Measurements from ENCODE around the gene BLVRA.
"Not testable (repeated sequence)": the region's sequence is repeated elsewhere in the genome, so short reads cannot be mapped to it uniquely, and the experiment has no call there.

Gene BLVRA

GRCh38 chr7:43729214-43729923, 29.1 kb upstream of the BLVRA start, which contains the start of gene COA1:
TSS of gene COA1 (minus strand) at chr7:43729523. CDS start at chr7:43648614, 80,909 bp downstream.
- Histone ChIP-seq H3K9ac (peak within 1 kb of the TSS; percentile 23), H3K27me3 (ENCODE audit: control insufficient read depth, insufficient read depth, low read length) (no peaks in the 10 kb centered on the region), H3K27ac (peak within 1 kb of the TSS; percentile 71), H3K79me2 (peaks cover 4% of the 10 kb centered on the region), H3K4me1 (no peaks in the 10 kb centered on the region), H3K36me3 (ENCODE audit: control insufficient read depth, insufficient read depth, low read length) (no peaks in the 10 kb centered on the region), H2AFZ (peak within 1 kb of the TSS; percentile 96), H3K4me3 (ENCODE audit: low read depth, low read length) (peak within 1 kb of the TSS; percentile 80), H3K9me3 (ENCODE audit: control insufficient read depth, low read length) (no peaks in the 10 kb centered on the region), H3K4me2 (ENCODE audit: low read length) (peak within 1 kb of the TSS; percentile 84)
- TF ChIP-seq CTCF (IDR thresholded peaks at IDR 0.05), result peak; percentile 23

GRCh38 chr7:43729924-43730248, 28.6 kb upstream of the BLVRA start:
- H3K79me2 ChIP-seq, result peaks cover 4% of the 10 kb centered on the region

GRCh38 chr7:43731494-43731893, 27.0 kb upstream of the BLVRA start:
- H3K9ac ChIP-seq; H3K4me2 ChIP-seq (ENCODE audit: low read length); H2AFZ ChIP-seq; H3K36me3 ChIP-seq (ENCODE audit: control insufficient read depth, insufficient read depth, low read length); H3K27ac ChIP-seq; H3K27me3 ChIP-seq (ENCODE audit: control insufficient read depth, insufficient read depth, low read length); H3K79me2 ChIP-seq; H3K4me1 ChIP-seq; H3K9me3 ChIP-seq (ENCODE audit: control insufficient read depth, low read length); H3K4me3 ChIP-seq (ENCODE audit: low read depth, low read length): not testable (repeated sequence)

More at GRCh38 chr7:43729924-43730248, 28.6 kb upstream of the BLVRA start:
- no peaks in the 10 kb centered on the region for H3K27me3 ChIP-seq (ENCODE audit: control insufficient read depth, insufficient read depth, low read length)
- no peaks in the 10 kb centered on the region for H3K36me3 ChIP-seq (ENCODE audit: control insufficient read depth, insufficient read depth, low read length)
- peak overlapping the region; percentile 84 for H3K4me2 ChIP-seq (ENCODE audit: low read length)
- peak overlapping the region; percentile 80 for H3K4me3 ChIP-seq (ENCODE audit: low read depth, low read length)
- no peaks in the 10 kb centered on the region for H3K9me3 ChIP-seq (ENCODE audit: control insufficient read depth, low read length)
- peak overlapping the region; percentile 14 for H3K9ac ChIP-seq
- TF ChIP-seq CTCF (IDR thresholded peaks at IDR 0.05), result no peak
- peak overlapping the region; percentile 96 for H2AFZ ChIP-seq
- peak overlapping the region; percentile 71 for H3K27ac ChIP-seq
- no peaks in the 10 kb centered on the region for H3K4me1 ChIP-seq

GRCh38 chr7:43734575-43735332, 23.7 kb upstream of the BLVRA start:
- H3K4me3 ChIP-seq (ENCODE audit: low read depth, low read length); H3K9me3 ChIP-seq (ENCODE audit: control insufficient read depth, low read length); H3K4me2 ChIP-seq (ENCODE audit: low read length); H3K9ac ChIP-seq; H3K27ac ChIP-seq; H3K4me1 ChIP-seq; H3K36me3 ChIP-seq (ENCODE audit: control insufficient read depth, insufficient read depth, low read length); H3K79me2 ChIP-seq; H2AFZ ChIP-seq; H3K27me3 ChIP-seq (ENCODE audit: control insufficient read depth, insufficient read depth, low read length): not testable (repeated sequence)

- TF ChIP-seq CTCF (IDR thresholded peaks at IDR 0.05), result no peak
- Histone ChIP-seq H3K79me2 (no peaks in the 10 kb centered on the region), H3K27ac (no peak overlapping the region), H2AFZ (no peak overlapping the region), H3K4me2 (ENCODE audit: low read length) (no peak overlapping the region), H3K27me3 (ENCODE audit: control insufficient read depth, insufficient read depth, low read length) (no peaks in the 10 kb centered on the region), H3K9me3 (ENCODE audit: control insufficient read depth, low read length) (no peaks in the 10 kb centered on the region), H3K9ac (no peak overlapping the region), H3K4me1 (no peaks in the 10 kb centered on the region), H3K4me3 (ENCODE audit: low read depth, low read length) (no peak overlapping the region), H3K36me3 (ENCODE audit: control insufficient read depth, insufficient read depth, low read length) (no peaks in the 10 kb centered on the region)
Observed at GRCh38 chr7:43735403-43735801, 23.1 kb upstream of the BLVRA start.
